ENCODE data around the gene LRIT2. TPM values are rescaled to one million over a fixed set of nuclear protein-coding genes. Genes with fewer than 3 reads are reported as not detected.

Gene LRIT2
- total RNA-seq = not detected in 2 replicates

GRCh38 chr10:84225427-84226173, at the start of gene LRIT2:
Gene LRIT2, minus strand, starts transcription at chr10:84225544. Its CDS starts 24 bp downstream, at chr10:84225520.

GRCh38 chr10:84244651-84245270, 19.4 kb upstream of the LRIT2 start, which contains the start of gene RGR:
Gene RGR, plus strand, starts transcription at chr10:84245053. Its CDS starts 38 bp downstream, at chr10:84245091.

GRCh38 chr10:84241185-84241790, 15.9 kb upstream of the LRIT2 start, which contains the start of gene LRIT1:
Gene LRIT1, minus strand, starts transcription at chr10:84241546. Its CDS starts 107 bp downstream, at chr10:84241439.

GRCh38 chr10:84194424-84195043, 30.8 kb downstream of the LRIT2 start, which contains the start of gene CDHR1:
Gene CDHR1, plus strand, starts transcription at chr10:84194537. Its CDS starts 224 bp downstream, at chr10:84194761.

GRCh38 chr10:84173501-84173929, 51.8 kb downstream of the LRIT2 start, which contains the start of gene GPR15LG:
Gene GPR15LG, plus strand, starts transcription at chr10:84173801. Its CDS starts 51 bp downstream, at chr10:84173852.

Other genes with a start within 250 kb of the LRIT2 start
- 191 and 192 TPM in 2 replicates for gene GHITM, start 86.0 kb downstream of the LRIT2 start, total RNA-seq
- gene GPR15LG, start 51.7 kb downstream of the LRIT2 start, total RNA-seq = 0.99 TPM in 1 of 2 replicates, not detected in the other
- 1.9 and 3.0 TPM in 2 replicates for gene CDHR1, start 31.0 kb downstream of the LRIT2 start, total RNA-seq
- gene LRIT1, start 16.0 kb upstream of the LRIT2 start, total RNA-seq = not detected in 2 replicates
- not detected in 2 replicates for gene RGR, start 19.5 kb upstream of the LRIT2 start, total RNA-seq
- 17.3 and 18.5 TPM in 2 replicates for gene CCSER2, start 103.0 kb upstream of the LRIT2 start, total RNA-seq

Measured in hair follicular keratinocyte (primary cell).